Large intestine (tissue), 3 donors: ENCODE measurements around the gene KRTAP9-6. TPM values are rescaled to one million over a fixed set of nuclear protein-coding genes. Genes with fewer than 3 reads are reported as not detected.
"Not testable (repeated sequence)": the region's sequence is repeated elsewhere in the genome, so short reads cannot be mapped to it uniquely, and the experiment has no call there.

ENCODE experiments used
- DNase-seq, 2 donors: peaks; one replicate each; pipeline versions ENCODE4 v3.0.0 to v3.0.0-alpha.2; 2013
- H3K27ac ChIP-seq: one replicate; pipeline ENCODE4 v1.5.1; 2013; ENCODE audit warnings: low read length
- H3K27me3 ChIP-seq: 2 replicates; pipeline ENCODE4 v1.6.1; 2013; ENCODE audit warnings: low read length; ENCODE audit not compliant: control insufficient read depth, insufficient read depth
- H3K36me3 ChIP-seq: 2 replicates; pipeline ENCODE4 v1.6.1; 2013; ENCODE audit warnings: low read length; ENCODE audit not compliant: control insufficient read depth, insufficient read depth
- H3K4me1 ChIP-seq: one replicate; pipeline ENCODE4 v1.6.1; 2013; ENCODE audit warnings: low read length; ENCODE audit not compliant: control insufficient read depth, insufficient read depth
- H3K4me3 ChIP-seq: one replicate; pipeline ENCODE4 v1.5.1; 2013; ENCODE audit warnings: low read length
- H3K9me3 ChIP-seq: one replicate; pipeline ENCODE4 v1.6.1; 2013; ENCODE audit warnings: mild to moderate bottlenecking, low read depth, low read length, moderate library complexity; ENCODE audit not compliant: control insufficient read depth
- WGBS: methylation state at CpG from one replicate; pipeline ENCODE4 v1.1.5; 2013; ENCODE audit warnings: low lambda C conversion rate; ENCODE audit not compliant: insufficient coverage; 5-methylcytosine and 5-hydroxymethylcytosine counted together
- polyA plus RNA-seq: library from polyadenylated mRNA; unstranded; fragments of 120-200 nt; gene quantifications from one replicate; pipeline ENCODE4 v1.2.1, GENCODE V29; 2013

KRTAP9-6 gene
- polyA plus RNA-seq, 1 donor: not detected

DNA sequence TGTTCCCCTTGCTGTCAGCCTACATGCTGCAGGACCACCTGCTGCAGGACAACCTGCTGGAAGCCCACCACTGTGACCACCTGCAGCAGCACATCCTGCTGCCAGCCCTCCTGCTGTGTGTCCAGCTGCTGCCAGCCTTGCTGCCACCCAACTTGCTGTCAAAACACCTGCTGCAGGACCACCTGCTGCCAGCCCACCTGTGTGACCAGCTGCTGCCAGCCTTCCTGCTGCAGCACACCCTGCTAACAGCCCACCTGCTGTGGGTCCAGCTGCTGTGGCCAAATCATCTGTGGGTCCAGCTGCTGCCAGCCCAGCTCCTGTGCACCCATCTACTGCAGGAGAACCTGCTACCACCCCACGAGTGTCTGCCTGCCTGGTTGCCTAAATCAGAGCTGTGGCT is 6.1 kb downstream of the KRTAP9-6 start:
- not testable (repeated sequence) for DNase-seq, H3K27me3 ChIP-seq, H3K27ac ChIP-seq, H3K36me3 ChIP-seq, H3K9me3 ChIP-seq, H3K4me1 ChIP-seq, H3K4me3 ChIP-seq
- WGBS: no CpG with 5 or more reads among the region's 1 CpG

- H3K4me1 ChIP-seq: no peaks in the 10 kb centered on the region
- no peak for DNase-seq
- no peaks in the 10 kb centered on the region for H3K36me3 ChIP-seq
- peaks cover 3% of the 10 kb centered on the region for H3K27me3 ChIP-seq
- H3K4me3 ChIP-seq: no peak overlapping the region
- H3K9me3 ChIP-seq: no peaks in the 10 kb centered on the region
- no CpG with 5 or more reads among the region's 1 CpG for WGBS
- H3K27ac ChIP-seq: no peak overlapping the region
Observed at GRCh38 chr17:41271858-41272257, 6.7 kb downstream of the KRTAP9-6 start.

DNA sequence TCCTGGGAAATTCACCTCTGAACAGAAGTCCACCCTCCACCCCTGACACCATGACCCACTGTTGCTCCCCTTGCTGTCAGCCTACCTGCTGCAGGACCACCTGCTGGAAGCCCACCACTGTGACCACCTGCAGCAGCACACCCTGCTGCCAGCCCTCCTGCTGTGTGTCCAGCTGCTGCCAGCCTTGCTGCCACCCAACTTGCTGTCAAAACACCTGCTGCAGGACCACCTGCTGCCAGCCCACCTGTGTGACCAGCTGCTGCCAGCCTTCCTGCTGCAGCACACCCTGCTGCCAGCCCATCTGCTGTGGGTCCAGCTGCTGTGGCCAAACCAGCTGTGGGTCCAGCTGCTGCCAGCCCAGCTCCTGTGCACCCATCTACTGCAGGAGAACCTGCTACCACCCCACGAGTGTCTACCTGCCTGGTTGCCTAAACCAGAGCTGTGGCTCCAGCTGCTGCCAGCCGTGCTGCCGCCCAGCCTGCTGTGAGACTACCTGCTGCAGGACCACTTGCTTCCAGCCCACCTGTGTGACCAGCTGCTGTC is 10.5 kb downstream of the KRTAP9-6 start, which contains the start of gene KRTAP9-7:
Gene KRTAP9-7 (plus strand): TSS at position 51 of the 543 bp plus-strand sequence. CDS start 0 bp downstream, at position 51.
- not testable (repeated sequence) for H3K4me1 ChIP-seq, H3K36me3 ChIP-seq, H3K27me3 ChIP-seq, H3K9me3 ChIP-seq, DNase-seq, H3K27ac ChIP-seq, H3K4me3 ChIP-seq
- no CpG with 5 or more reads among the region's 3 CpGs for WGBS

DNA sequence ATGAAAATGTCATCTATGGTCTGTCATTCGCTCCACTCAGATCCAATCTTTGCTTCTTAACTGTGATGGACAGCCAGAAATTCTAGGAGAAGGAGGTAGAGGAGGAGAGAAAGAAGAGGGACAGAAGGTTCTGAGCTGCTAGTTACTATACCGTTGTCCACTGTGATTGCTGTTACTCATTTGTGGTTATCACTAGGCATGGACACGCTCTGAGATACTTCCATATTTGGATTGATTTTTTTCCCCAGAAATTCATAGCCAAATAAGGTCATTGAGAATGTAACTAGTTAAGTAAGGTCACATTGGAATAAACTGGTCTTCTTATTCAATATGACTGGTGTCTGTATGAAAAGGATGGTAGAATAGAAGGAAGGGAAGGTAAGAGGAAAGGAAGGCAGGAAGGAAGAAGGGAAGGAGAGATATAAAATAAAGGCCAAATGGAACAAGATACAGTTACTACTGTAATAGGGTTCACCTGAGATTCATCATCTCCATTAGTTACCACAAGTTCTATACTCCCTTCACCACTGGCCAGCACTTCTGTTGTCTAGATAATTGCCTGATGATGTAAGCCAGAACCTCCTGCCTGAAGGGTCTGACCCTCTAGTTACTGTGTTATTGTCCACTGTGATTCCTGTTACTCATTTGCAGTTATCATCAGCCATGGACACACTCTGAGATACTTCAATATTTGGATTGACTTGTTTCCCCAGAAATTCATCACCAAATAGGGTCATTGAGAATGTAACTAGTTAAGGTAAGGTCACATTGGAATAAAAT is 13.2 kb downstream of the KRTAP9-6 start:
- Histone ChIP-seq H3K4me3 (no peak overlapping the region), H3K36me3 (no peaks in the 10 kb centered on the region), H3K27me3 (peaks cover 8% of the 10 kb centered on the region), H3K27ac (no peak overlapping the region), H3K4me1 (no peaks in the 10 kb centered on the region), H3K9me3 (no peaks in the 10 kb centered on the region)
- DNase-seq: no peak
- 80% methylated on average over 1 of the region's 3 CpGs for WGBS

GRCh38 chr17:41284043-41284442 is 18.9 kb downstream of the KRTAP9-6 start:
- peaks cover 11% of the 10 kb centered on the region for H3K27me3 ChIP-seq
- no peak overlapping the region for H3K4me3 ChIP-seq
- no peak for DNase-seq
- H3K36me3 ChIP-seq: no peaks in the 10 kb centered on the region
- no peaks in the 10 kb centered on the region for H3K4me1 ChIP-seq
- no peak overlapping the region for H3K27ac ChIP-seq
- no CpG with 5 or more reads among the region's 3 CpGs for WGBS
- H3K9me3 ChIP-seq: no peaks in the 10 kb centered on the region

- WGBS: no CpG with 5 or more reads among the region's 2 CpGs
- H3K4me1 ChIP-seq: no peaks in the 10 kb centered on the region
- no peak for DNase-seq
Observed at GRCh38 chr17:41284546-41284945, 19.4 kb downstream of the KRTAP9-6 start.

DNA sequence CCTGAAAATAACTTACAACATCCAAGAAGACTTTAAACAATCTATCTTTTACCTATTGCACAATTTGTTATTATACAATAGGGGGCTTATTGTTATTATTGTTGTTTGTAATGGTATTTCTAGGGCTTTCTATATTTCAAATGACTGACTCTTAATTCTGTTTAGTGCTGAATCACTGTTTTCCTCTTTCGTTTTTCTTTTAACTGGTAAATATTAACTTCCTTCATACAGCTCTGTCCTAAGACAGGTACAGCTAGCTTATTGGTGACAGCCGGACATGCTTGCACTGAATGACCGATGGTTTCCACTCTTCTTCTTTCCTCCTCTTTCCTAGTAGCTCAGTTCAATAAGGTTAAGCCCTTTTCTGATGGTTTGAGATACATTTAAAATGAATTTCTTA is 21.9 kb downstream of the KRTAP9-6 start:
- H3K27me3 ChIP-seq: peaks cover 8% of the 10 kb centered on the region
- no peaks in the 10 kb centered on the region for H3K4me1 ChIP-seq
- WGBS: 75% methylated on average over 3 of the region's 3 CpGs
- no peaks in the 10 kb centered on the region for H3K9me3 ChIP-seq
- DNase-seq: no peak
- H3K4me3 ChIP-seq: no peak overlapping the region
- no peak overlapping the region for H3K27ac ChIP-seq
- H3K36me3 ChIP-seq: no peaks in the 10 kb centered on the region

More at GRCh38 chr17:41284546-41284945, 19.4 kb downstream of the KRTAP9-6 start:
- H3K27ac ChIP-seq: no peak overlapping the region
- H3K36me3 ChIP-seq: no peaks in the 10 kb centered on the region
- peaks cover 11% of the 10 kb centered on the region for H3K27me3 ChIP-seq
- no peaks in the 10 kb centered on the region for H3K9me3 ChIP-seq
- H3K4me3 ChIP-seq: no peak overlapping the region

GRCh38 chr17:41294016-41294415 is 28.8 kb downstream of the KRTAP9-6 start:
- H3K27me3 ChIP-seq: peaks cover 3% of the 10 kb centered on the region
- H3K9me3 ChIP-seq: no peaks in the 10 kb centered on the region
- H3K36me3 ChIP-seq: no peaks in the 10 kb centered on the region
- DNase-seq: no peak
- no peaks in the 10 kb centered on the region for H3K4me1 ChIP-seq
- WGBS: 100% methylated on average over 1 of the region's 1 CpG
- no peak overlapping the region for H3K4me3 ChIP-seq
- H3K27ac ChIP-seq: no peak overlapping the region

- WGBS: 100% methylated on average over 1 of the region's 1 CpG
- Histone ChIP-seq H3K36me3 (no peaks in the 10 kb centered on the region), H3K4me1 (no peaks in the 10 kb centered on the region), H3K27me3 (peaks cover 6% of the 10 kb centered on the region), H3K9me3 (no peaks in the 10 kb centered on the region), H3K4me3 (no peak overlapping the region), H3K27ac (no peak overlapping the region)
- no peak for DNase-seq
Observed at GRCh38 chr17:41296846-41297245, 31.7 kb downstream of the KRTAP9-6 start.

GRCh38 chr17:41298458-41299135 is 33.4 kb downstream of the KRTAP9-6 start:
- WGBS: 94% methylated on average over 5 of the region's 20 CpGs
- no peaks in the 10 kb centered on the region for H3K9me3 ChIP-seq
- H3K36me3 ChIP-seq: no peaks in the 10 kb centered on the region
- no peak overlapping the region for H3K27ac ChIP-seq
- no peak overlapping the region for H3K4me3 ChIP-seq
- H3K4me1 ChIP-seq: no peaks in the 10 kb centered on the region
- peaks cover 8% of the 10 kb centered on the region for H3K27me3 ChIP-seq
- no peak for DNase-seq
